Uterus (tissue), 2 donors: ENCODE data around the gene MRPL33.

Source experiments
- POLR2A ChIP-seq, 2 donors: fragments of 450-650 bp; IDR thresholded peaks; one replicate each; pipeline ENCODE4 v1.6.1; 2016; ENCODE audit warnings: antibody characterized with exemption in 2 of 2, mild to moderate bottlenecking in 1 of 2, moderate library complexity in 1 of 2
- TF ChIP-seq, protein P1 (sequence below), 4 experiments: fragments of 200-600 bp in 2 of 4; fragments of 450-650 bp in 2 of 4; sonication (generic) in 2 of 4; IDR thresholded peaks; one replicate each; pipeline ENCODE4 v1.5.1; 2016 to 2019; ENCODE audit warnings: antibody characterized with exemption in 4 of 4, mild to moderate bottlenecking in 2 of 4, moderate library complexity in 1 of 4

DNA sequence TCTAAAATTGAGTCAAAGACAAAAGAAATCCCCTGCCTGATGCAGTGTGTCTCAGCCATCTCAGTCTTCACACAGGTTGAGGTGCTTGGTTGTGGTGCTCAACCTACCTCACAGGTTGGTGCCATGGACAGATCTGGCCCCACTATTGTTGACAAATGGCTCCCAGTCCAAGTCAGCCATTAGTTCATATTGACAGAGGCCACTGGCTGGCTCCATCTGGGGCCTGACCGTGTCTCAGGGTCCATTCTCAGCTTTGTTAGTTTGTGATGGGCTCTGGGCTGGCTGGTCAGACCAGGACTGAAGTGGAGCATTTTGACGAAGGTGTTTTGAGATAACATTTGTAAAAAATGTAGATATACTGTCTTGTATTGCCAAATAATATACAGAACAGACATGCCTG lies 36.9 kb downstream of the MRPL33 start:
- TF ChIP-seq, protein P1, sequence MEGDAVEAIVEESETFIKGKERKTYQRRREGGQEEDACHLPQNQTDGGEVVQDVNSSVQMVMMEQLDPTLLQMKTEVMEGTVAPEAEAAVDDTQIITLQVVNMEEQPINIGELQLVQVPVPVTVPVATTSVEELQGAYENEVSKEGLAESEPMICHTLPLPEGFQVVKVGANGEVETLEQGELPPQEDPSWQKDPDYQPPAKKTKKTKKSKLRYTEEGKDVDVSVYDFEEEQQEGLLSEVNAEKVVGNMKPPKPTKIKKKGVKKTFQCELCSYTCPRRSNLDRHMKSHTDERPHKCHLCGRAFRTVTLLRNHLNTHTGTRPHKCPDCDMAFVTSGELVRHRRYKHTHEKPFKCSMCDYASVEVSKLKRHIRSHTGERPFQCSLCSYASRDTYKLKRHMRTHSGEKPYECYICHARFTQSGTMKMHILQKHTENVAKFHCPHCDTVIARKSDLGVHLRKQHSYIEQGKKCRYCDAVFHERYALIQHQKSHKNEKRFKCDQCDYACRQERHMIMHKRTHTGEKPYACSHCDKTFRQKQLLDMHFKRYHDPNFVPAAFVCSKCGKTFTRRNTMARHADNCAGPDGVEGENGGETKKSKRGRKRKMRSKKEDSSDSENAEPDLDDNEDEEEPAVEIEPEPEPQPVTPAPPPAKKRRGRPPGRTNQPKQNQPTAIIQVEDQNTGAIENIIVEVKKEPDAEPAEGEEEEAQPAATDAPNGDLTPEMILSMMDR (IDR thresholded peaks at IDR 0.05): no peak
- TF ChIP-seq POLR2A (IDR thresholded peaks at IDR 0.05): no peak
